ENCODE data around the gene CASZ1. TPM values are rescaled to one million over a fixed set of nuclear protein-coding genes. Genes with fewer than 3 reads are reported as not detected.

CASZ1 gene
- total and polyA plus RNA-seq, 2 experiments from 2014 or later: 3.6 to 6.9 TPM

- Histone ChIP-seq H3K27ac (no peak overlapping the region), H3K9me2 (replicated peaks; ENCODE audit: insufficient read depth) (no peaks in the 10 kb centered on the region), H3K4me1 (ENCODE audit: insufficient read depth) (peaks cover 3% of the 10 kb centered on the region), H3K36me3 (replicated peaks; ENCODE audit: insufficient read depth, low read depth) (no peaks in the 10 kb centered on the region), H3K79me2 (no peaks in the 10 kb centered on the region), H4K20me1 (ENCODE audit: insufficient read depth, poor library complexity, severe bottlenecking) (no peaks in the 10 kb centered on the region), H3K4me2 (no peak overlapping the region), H2AFZ (no peak overlapping the region), H3K4me3 (no peak overlapping the region), H3K9me3 (ENCODE audit: low read depth) (no peaks in the 10 kb centered on the region), H3K27me3 (no peaks in the 10 kb centered on the region)
- no peak for TF ChIP-seq EZH2 (IDR thresholded peaks at IDR 0.05; ENCODE audit: borderline replicate concordance)
- no peak for TF ChIP-seq EZH2phosphoT487 (IDR thresholded peaks at IDR 0.05; ENCODE audit: low read depth, severe bottlenecking, unreplicated experiment)
- TF ChIP-seq CTCF (IDR thresholded peaks at IDR 0.05; ENCODE audit: poor library complexity): no peak
- WGBS (ENCODE audit: low lambda C conversion rate, missing lambda C conversion rate): 72% methylated on average over 26 of the region's 26 CpGs
- DNase-seq (ENCODE audit: low spot score): no peak
Observed at GRCh38 chr1:10721381-10722321, 74.8 kb downstream of the CASZ1 start.

GRCh38 chr1:10720635-10721034 lies 75.8 kb downstream of the CASZ1 start:
- Histone ChIP-seq H3K27me3 (no peaks in the 10 kb centered on the region), H3K4me1 (ENCODE audit: insufficient read depth) (peaks cover 3% of the 10 kb centered on the region), H3K9me2 (replicated peaks; ENCODE audit: insufficient read depth) (no peaks in the 10 kb centered on the region), H3K27ac (no peak overlapping the region), H2AFZ (no peak overlapping the region), H4K20me1 (ENCODE audit: insufficient read depth, poor library complexity, severe bottlenecking) (no peaks in the 10 kb centered on the region), H3K9me3 (ENCODE audit: low read depth) (no peaks in the 10 kb centered on the region), H3K4me3 (no peak overlapping the region), H3K4me2 (no peak overlapping the region), H3K79me2 (no peaks in the 10 kb centered on the region), H3K36me3 (replicated peaks; ENCODE audit: insufficient read depth, low read depth) (no peaks in the 10 kb centered on the region)
- WGBS (ENCODE audit: low lambda C conversion rate, missing lambda C conversion rate): 88% methylated on average over 12 of the region's 12 CpGs
- DNase-seq (ENCODE audit: low spot score): no peak
- no peak for TF ChIP-seq EZH2phosphoT487 (IDR thresholded peaks at IDR 0.05; ENCODE audit: low read depth, severe bottlenecking, unreplicated experiment)

- Histone ChIP-seq H3K4me2 (no peak overlapping the region), H3K27ac (no peak overlapping the region), H3K9me3 (ENCODE audit: low read depth) (no peaks in the 10 kb centered on the region), H3K4me1 (ENCODE audit: insufficient read depth) (peaks cover 6% of the 10 kb centered on the region), H3K9me2 (replicated peaks; ENCODE audit: insufficient read depth) (no peaks in the 10 kb centered on the region), H2AFZ (no peak overlapping the region), H4K20me1 (ENCODE audit: insufficient read depth, poor library complexity, severe bottlenecking) (no peaks in the 10 kb centered on the region), H3K36me3 (replicated peaks; ENCODE audit: insufficient read depth, low read depth) (no peaks in the 10 kb centered on the region), H3K79me2 (no peaks in the 10 kb centered on the region), H3K27me3 (no peaks in the 10 kb centered on the region), H3K4me3 (no peak overlapping the region)
- WGBS (ENCODE audit: low lambda C conversion rate, missing lambda C conversion rate): 87% methylated on average over 9 of the region's 9 CpGs
- no peak for DNase-seq (ENCODE audit: low spot score)
- no peak for TF ChIP-seq EZH2 (IDR thresholded peaks at IDR 0.05; ENCODE audit: borderline replicate concordance)
- no peak for TF ChIP-seq CTCF (IDR thresholded peaks at IDR 0.05; ENCODE audit: poor library complexity)
- no peak for TF ChIP-seq EZH2phosphoT487 (IDR thresholded peaks at IDR 0.05; ENCODE audit: low read depth, severe bottlenecking, unreplicated experiment)
Observed at GRCh38 chr1:10718083-10718415, 78.4 kb downstream of the CASZ1 start.

GRCh38 chr1:10717296-10718082 lies 79.0 kb downstream of the CASZ1 start:
- H2AFZ ChIP-seq: no peak overlapping the region
- H3K27me3 ChIP-seq: no peaks in the 10 kb centered on the region
- peaks cover 6% of the 10 kb centered on the region for H3K4me1 ChIP-seq (ENCODE audit: insufficient read depth)
- TF ChIP-seq EZH2 (IDR thresholded peaks at IDR 0.05; ENCODE audit: borderline replicate concordance) (no peak), CTCF (IDR thresholded peaks at IDR 0.05; ENCODE audit: poor library complexity) (no peak), EZH2phosphoT487 (IDR thresholded peaks at IDR 0.05; ENCODE audit: low read depth, severe bottlenecking, unreplicated experiment) (no peak)
- 79% methylated on average over 22 of the region's 22 CpGs for WGBS (ENCODE audit: low lambda C conversion rate, missing lambda C conversion rate)
- no peaks in the 10 kb centered on the region for H3K9me2 ChIP-seq (replicated peaks; ENCODE audit: insufficient read depth)
- H3K79me2 ChIP-seq: no peaks in the 10 kb centered on the region
- H3K9me3 ChIP-seq (ENCODE audit: low read depth): no peaks in the 10 kb centered on the region
- no peak overlapping the region for H3K4me3 ChIP-seq
- H3K36me3 ChIP-seq (replicated peaks; ENCODE audit: insufficient read depth, low read depth): no peaks in the 10 kb centered on the region
- no peak overlapping the region for H3K27ac ChIP-seq
- no peak for DNase-seq (ENCODE audit: low spot score)
- H4K20me1 ChIP-seq (ENCODE audit: insufficient read depth, poor library complexity, severe bottlenecking): no peaks in the 10 kb centered on the region
- H3K4me2 ChIP-seq: peak overlapping the region; percentile 57

Measured in hepatocyte (in vitro differentiated cells).